ENCODE measurements around the gene PLA2G4E.

PLA2G4E gene

DNA sequence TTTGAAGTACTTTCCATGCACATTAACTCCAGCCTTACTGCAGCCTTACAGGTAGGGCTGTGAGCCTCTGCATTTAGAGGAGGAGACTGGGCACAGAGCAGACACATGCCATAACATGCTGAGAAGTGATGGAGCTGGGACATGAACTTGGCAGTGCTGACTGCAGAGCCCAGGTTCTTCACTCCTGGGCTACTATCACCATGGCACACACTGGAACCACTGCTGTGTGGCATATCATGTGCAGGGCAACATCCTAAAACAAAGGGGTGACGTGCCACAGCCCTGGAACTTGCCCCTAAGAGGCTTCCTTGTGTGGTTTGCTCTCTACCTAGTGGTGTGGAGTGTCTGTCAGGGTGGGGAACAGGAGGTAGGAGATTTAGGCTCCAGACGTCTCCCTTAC is 73.9 kb downstream of the PLA2G4E start:
- no peaks in the 10 kb centered on the region for H3K27me3 Mint-ChIP-seq (ENCODE audit: low read depth)
- no peaks in the 10 kb centered on the region for H3K4me1 Mint-ChIP-seq (ENCODE audit: low read depth)
- no peaks in the 10 kb centered on the region for H3K9me3 Mint-ChIP-seq
- no peak overlapping the region for H3K4me3 Mint-ChIP-seq
- no peak for DNase-seq (ENCODE audit: low spot score)
- H3K27ac Mint-ChIP-seq: no peak overlapping the region
- H3K36me3 Mint-ChIP-seq (ENCODE audit: low read depth): peaks cover 3% of the 10 kb centered on the region

DNA sequence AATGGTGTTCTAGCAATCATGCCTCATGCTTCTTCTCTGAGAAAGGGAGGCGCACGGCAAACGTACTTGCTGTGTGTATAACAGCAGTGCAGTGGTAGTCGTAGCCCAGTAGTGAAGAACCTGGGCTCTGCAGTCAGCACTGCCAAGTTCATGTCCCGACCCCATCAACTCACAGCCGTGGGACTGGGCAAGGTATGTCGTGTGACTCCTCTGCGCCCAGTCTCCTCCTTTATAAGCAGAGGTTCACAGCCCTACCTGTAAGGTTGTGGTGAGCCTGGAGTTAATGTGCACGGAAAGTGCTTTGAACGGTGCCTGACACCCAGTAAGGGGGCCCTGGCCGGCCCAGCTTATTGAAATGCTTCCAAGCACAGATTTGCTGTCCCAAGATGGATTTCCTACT is 75.1 kb downstream of the PLA2G4E start:
- Mint-ChIP-seq H3K36me3 (ENCODE audit: low read depth) (peaks cover 7% of the 10 kb centered on the region), H3K4me3 (no peak overlapping the region), H3K27me3 (ENCODE audit: low read depth) (no peaks in the 10 kb centered on the region), H3K9me3 (no peaks in the 10 kb centered on the region), H3K27ac (no peak overlapping the region), H3K4me1 (ENCODE audit: low read depth) (peaks cover 5% of the 10 kb centered on the region)
- no peak for DNase-seq (ENCODE audit: low spot score)

GRCh38 chr15:41945221-41945620 is 75.6 kb downstream of the PLA2G4E start:
- DNase-seq (ENCODE audit: low spot score): no peak
- H3K27me3 Mint-ChIP-seq (ENCODE audit: low read depth): no peaks in the 10 kb centered on the region
- H3K9me3 Mint-ChIP-seq: no peaks in the 10 kb centered on the region
- peaks cover 12% of the 10 kb centered on the region for H3K36me3 Mint-ChIP-seq (ENCODE audit: low read depth)
- peaks cover 10% of the 10 kb centered on the region for H3K4me1 Mint-ChIP-seq (ENCODE audit: low read depth)
- H3K27ac Mint-ChIP-seq: no peak overlapping the region
- no peak overlapping the region for H3K4me3 Mint-ChIP-seq

GRCh38 chr15:41944313-41944940 is 76.4 kb downstream of the PLA2G4E start:
- Mint-ChIP-seq H3K4me3 (no peak overlapping the region), H3K27ac (no peak overlapping the region), H3K27me3 (ENCODE audit: low read depth) (no peaks in the 10 kb centered on the region), H3K4me1 (ENCODE audit: low read depth) (peaks cover 11% of the 10 kb centered on the region), H3K9me3 (no peaks in the 10 kb centered on the region), H3K36me3 (ENCODE audit: low read depth) (peaks cover 13% of the 10 kb centered on the region)
- no peak for DNase-seq (ENCODE audit: low spot score)

DNA sequence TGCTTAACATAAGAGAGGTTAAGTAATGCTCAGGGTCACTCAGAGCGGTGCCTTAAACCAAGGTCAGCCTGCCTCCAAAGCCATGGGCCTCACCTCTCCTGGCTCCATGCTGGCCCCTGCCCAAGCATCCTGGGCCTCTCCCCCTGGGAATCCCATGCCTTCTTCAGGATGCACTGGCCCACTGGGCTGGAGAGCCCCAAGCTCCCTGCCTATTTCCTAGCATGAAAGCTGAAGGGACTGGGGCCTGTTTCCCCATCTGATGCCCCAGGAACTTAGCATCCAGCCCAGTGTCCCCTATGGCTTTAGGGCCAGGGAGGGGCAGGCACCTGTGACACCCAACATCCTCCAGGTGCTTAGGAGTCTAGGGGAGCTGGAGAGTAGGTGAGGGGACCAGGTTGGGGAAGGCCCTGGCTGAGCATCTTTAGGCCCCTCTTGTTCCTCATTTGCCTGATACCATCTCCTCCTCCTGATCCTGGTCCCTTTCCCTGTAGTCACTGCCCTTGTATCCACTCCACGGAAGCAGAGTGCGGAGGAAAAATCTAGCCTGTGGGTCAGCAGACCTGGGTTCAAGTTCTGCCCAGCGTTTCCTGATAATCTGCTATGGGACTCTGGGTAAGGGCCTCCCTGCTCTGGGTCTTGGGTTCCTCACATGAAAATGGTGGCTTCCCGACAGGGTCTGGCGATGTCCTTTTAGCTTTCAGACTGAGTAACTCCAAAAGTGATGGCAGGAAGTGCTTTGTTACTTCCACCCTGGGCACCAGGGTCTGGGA is 77.1 kb downstream of the PLA2G4E start:
- Mint-ChIP-seq H3K27me3 (ENCODE audit: low read depth) (no peaks in the 10 kb centered on the region), H3K4me1 (ENCODE audit: low read depth) (peaks cover 11% of the 10 kb centered on the region), H3K27ac (no peak overlapping the region), H3K4me3 (no peak overlapping the region), H3K9me3 (no peaks in the 10 kb centered on the region), H3K36me3 (ENCODE audit: low read depth) (peaks cover 13% of the 10 kb centered on the region)
- DNase-seq (ENCODE audit: low spot score): no peak

GRCh38 chr15:41942886-41943285 is 78.0 kb downstream of the PLA2G4E start:
- Mint-ChIP-seq H3K27ac (no peak overlapping the region), H3K27me3 (ENCODE audit: low read depth) (no peaks in the 10 kb centered on the region), H3K36me3 (ENCODE audit: low read depth) (peaks cover 13% of the 10 kb centered on the region), H3K9me3 (no peaks in the 10 kb centered on the region), H3K4me1 (ENCODE audit: low read depth) (peaks cover 16% of the 10 kb centered on the region), H3K4me3 (no peak overlapping the region)
- no peak for DNase-seq (ENCODE audit: low spot score)

DNA sequence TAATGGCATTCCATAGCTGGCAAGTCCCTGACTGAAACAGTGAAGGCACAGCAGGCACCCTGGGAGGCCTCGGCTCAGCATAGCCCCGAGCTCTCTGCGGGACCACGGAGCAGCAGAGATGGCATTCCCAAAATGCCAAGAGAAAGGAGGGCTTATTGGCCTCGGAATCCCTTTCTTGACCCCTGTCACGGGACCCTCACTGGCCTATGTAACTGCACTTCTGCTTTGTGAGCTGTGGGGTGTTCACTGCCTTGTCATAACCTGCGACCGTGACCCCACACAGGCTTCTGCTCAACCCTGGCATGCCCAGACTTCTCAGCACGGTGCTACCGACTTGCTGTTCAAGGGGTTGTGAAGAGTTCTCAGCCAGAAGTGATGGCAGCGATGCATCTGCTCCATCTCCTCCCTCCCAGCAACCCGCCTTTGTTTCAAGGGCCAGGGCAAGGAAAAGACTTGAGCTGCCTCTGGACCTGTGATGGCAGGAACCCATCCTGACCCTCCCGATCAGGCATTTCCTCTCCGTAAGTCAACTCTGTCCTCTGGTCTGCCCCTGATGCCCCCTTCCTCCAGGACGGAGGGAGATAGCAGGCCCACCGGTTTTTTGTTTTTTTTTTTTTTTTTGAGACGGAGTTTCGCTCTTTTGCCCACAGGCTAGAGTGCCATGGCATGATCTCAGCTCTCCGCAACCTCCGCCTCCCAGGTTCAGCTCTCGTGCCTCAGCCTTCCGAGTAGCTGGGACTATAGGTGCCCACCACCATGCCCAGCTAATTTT is 79.0 kb downstream of the PLA2G4E start:
- peaks cover 13% of the 10 kb centered on the region for H3K36me3 Mint-ChIP-seq (ENCODE audit: low read depth)
- H3K4me1 Mint-ChIP-seq (ENCODE audit: low read depth): peaks cover 27% of the 10 kb centered on the region
- H3K27me3 Mint-ChIP-seq (ENCODE audit: low read depth): no peaks in the 10 kb centered on the region
- no peaks in the 10 kb centered on the region for H3K9me3 Mint-ChIP-seq
- H3K27ac Mint-ChIP-seq: no peak overlapping the region
- no peak overlapping the region for H3K4me3 Mint-ChIP-seq
- no peak for DNase-seq (ENCODE audit: low spot score)

GRCh38 chr15:41940441-41940857 is 80.4 kb downstream of the PLA2G4E start:
- peaks cover 15% of the 10 kb centered on the region for H3K36me3 Mint-ChIP-seq (ENCODE audit: low read depth)

DNA sequence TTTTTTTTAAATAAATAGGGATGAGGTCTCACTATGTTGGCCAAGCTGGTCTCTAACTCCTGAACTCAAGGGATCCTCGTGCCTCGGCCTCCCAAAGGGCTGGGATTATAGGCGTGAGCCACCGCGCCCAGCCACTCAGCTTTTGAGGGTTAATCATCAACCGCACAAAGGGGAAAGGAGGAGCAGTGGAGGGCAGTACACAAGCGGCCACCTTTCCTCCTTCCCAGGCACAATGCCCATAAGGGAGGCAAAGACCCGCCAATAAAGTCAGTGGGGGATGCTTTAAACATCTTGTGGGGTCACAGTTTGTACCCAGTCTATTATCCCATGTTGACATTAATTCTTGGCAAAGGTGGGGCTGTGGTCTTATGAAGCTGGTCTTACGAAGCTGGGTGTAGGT is 80.9 kb downstream of the PLA2G4E start:
- Mint-ChIP-seq H3K36me3 (ENCODE audit: low read depth) (peaks cover 15% of the 10 kb centered on the region), H3K27me3 (ENCODE audit: low read depth) (no peaks in the 10 kb centered on the region), H3K4me3 (no peak overlapping the region), H3K27ac (peak overlapping the region; percentile 71), H3K4me1 (ENCODE audit: low read depth) (peaks cover 44% of the 10 kb centered on the region), H3K9me3 (peaks cover 4% of the 10 kb centered on the region)
- no peak for DNase-seq (ENCODE audit: low spot score)

More at GRCh38 chr15:41940441-41940857, 80.4 kb downstream of the PLA2G4E start:
- Mint-ChIP-seq H3K4me3 (no peak overlapping the region), H3K9me3 (peaks cover 4% of the 10 kb centered on the region), H3K4me1 (ENCODE audit: low read depth) (peaks cover 40% of the 10 kb centered on the region), H3K27ac (peak overlapping the region; percentile 71), H3K27me3 (ENCODE audit: low read depth) (no peaks in the 10 kb centered on the region)
- DNase-seq (ENCODE audit: low spot score): peak; percentile 55

DNA sequence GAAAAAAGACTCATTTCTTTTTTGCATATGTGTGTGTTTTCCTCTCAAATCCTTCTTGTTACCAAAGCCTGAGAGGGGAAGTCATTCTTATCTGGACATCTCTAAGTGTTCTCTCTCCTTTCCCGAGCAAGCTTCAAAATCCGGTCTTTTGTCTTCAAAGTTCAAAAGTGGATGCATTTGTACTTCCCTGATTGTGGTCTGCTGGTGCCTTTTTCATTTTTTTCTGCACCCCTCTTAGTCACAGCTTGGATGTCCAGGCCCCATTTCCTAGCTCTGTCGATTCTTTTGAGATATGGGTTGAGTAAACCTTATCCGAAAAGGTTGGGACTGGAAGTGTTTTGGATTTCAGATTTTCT is 83.3 kb downstream of the PLA2G4E start:
- Mint-ChIP-seq H3K9me3 (peaks cover 4% of the 10 kb centered on the region), H3K4me1 (ENCODE audit: low read depth) (peaks cover 52% of the 10 kb centered on the region), H3K27me3 (ENCODE audit: low read depth) (no peaks in the 10 kb centered on the region), H3K27ac (peak overlapping the region; percentile 100), H3K36me3 (ENCODE audit: low read depth) (peaks cover 12% of the 10 kb centered on the region), H3K4me3 (peak overlapping the region; percentile 83)
- no peak for DNase-seq (ENCODE audit: low spot score)

- peaks cover 12% of the 10 kb centered on the region for H3K36me3 Mint-ChIP-seq (ENCODE audit: low read depth)
- DNase-seq (ENCODE audit: low spot score): peak; percentile 82
- H3K27me3 Mint-ChIP-seq (ENCODE audit: low read depth): no peaks in the 10 kb centered on the region
- H3K4me1 Mint-ChIP-seq (ENCODE audit: low read depth): peaks cover 52% of the 10 kb centered on the region
- H3K4me3 Mint-ChIP-seq: peak overlapping the region; percentile 83
- H3K9me3 Mint-ChIP-seq: peaks cover 4% of the 10 kb centered on the region
- peak overlapping the region; percentile 100 for H3K27ac Mint-ChIP-seq
These were observed 83.9 kb downstream of the PLA2G4E start for GRCh38 chr15:41936649-41937567.

DNA sequence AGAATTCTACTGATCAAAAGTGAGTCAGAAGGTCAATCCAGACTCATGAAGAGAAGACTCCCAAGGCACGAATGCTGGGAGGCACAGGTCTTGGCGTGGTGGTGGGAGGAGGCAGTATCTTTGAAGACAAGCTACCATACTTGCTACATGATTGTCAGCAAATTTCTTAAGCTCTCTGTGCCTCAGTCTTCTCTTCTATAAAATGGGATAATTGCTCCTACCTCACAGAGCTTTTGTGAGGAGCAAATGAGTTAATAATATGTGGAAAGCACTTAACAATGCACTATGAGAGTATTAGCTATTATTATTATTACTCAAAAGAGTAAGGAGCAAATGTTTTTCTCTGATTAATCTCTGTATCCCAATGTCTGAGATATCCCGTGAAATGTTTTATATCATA is 84.7 kb downstream of the PLA2G4E start:
- Mint-ChIP-seq H3K4me1 (ENCODE audit: low read depth) (peaks cover 51% of the 10 kb centered on the region), H3K36me3 (ENCODE audit: low read depth) (peaks cover 11% of the 10 kb centered on the region), H3K9me3 (peaks cover 4% of the 10 kb centered on the region), H3K4me3 (peak overlapping the region; percentile 83), H3K27ac (peak overlapping the region; percentile 100), H3K27me3 (ENCODE audit: low read depth) (no peaks in the 10 kb centered on the region)
- no peak for DNase-seq (ENCODE audit: low spot score)

DNA sequence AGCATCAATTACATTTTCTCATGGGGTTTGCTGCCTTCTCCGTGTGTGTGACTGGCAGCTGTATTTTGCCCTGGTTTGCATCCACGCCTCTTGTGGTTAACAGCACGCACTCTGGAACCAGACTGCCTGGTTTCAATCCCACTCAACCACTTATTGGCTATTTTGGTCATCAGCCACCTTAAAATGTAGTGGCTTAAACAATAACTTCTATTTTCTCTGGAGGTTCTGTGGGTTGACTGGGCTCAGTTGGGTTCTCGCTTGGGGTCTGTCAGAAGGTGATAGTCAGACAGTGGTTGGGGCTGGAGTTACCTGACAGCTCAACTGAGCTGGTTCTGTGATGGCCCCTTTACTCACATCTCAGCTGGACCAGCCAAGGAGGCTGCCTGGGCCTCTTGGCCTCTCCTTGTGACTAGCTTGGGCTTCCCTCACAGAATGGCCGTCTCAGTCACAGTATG is 85.2 kb downstream of the PLA2G4E start:
- no peaks in the 10 kb centered on the region for H3K27me3 Mint-ChIP-seq (ENCODE audit: low read depth)
- H3K27ac Mint-ChIP-seq: peak overlapping the region; percentile 100
- H3K9me3 Mint-ChIP-seq: peaks cover 4% of the 10 kb centered on the region
- H3K36me3 Mint-ChIP-seq (ENCODE audit: low read depth): peaks cover 7% of the 10 kb centered on the region
- H3K4me1 Mint-ChIP-seq (ENCODE audit: low read depth): peaks cover 46% of the 10 kb centered on the region
- H3K4me3 Mint-ChIP-seq: peak overlapping the region; percentile 69
- DNase-seq (ENCODE audit: low spot score): peak; percentile 26
